Natural killer cell (primary cell): ENCODE measurements around the gene RPS27. TPM values are rescaled to one million over a fixed set of nuclear protein-coding genes. Genes with fewer than 3 reads are reported as not detected.

Source experiments
- ATAC-seq, 3 donors: fragments of 150-1000 bp in 2 of 3; fragments of 200-7000 bp in 1 of 3; cut with Tn5 transposase; 1 replicate in 1 of 3; 2 replicates in 2 of 3; pipeline ENCODE4 v1.10.0; 2021; ENCODE audit warnings: mild to moderate bottlenecking in 2 of 3, moderate library complexity in 2 of 3
- DNase-seq, 2 donors: peaks; one replicate each; pipeline versions ENCODE4 v3.0.0 to v3.0.0-alpha.2; 2013 to 2021; ENCODE audit warnings: mixed read lengths in 1 of 2
- H3K27ac ChIP-seq: one replicate; pipeline ENCODE4 v1.5.1; 2013; ENCODE audit warnings: mild to moderate bottlenecking, low read length
- H3K27me3 ChIP-seq: one replicate; pipeline ENCODE4 v1.6.1; 2013; ENCODE audit warnings: low read length; ENCODE audit not compliant: control insufficient read depth, insufficient read depth
- H3K36me3 ChIP-seq: one replicate; pipeline ENCODE4 v1.6.1; 2013; ENCODE audit warnings: low read length; ENCODE audit not compliant: control insufficient read depth, insufficient read depth
- H3K4me1 ChIP-seq: one replicate; pipeline ENCODE4 v1.6.1; 2013; ENCODE audit warnings: low read length; ENCODE audit not compliant: control insufficient read depth, insufficient read depth
- H3K4me3 ChIP-seq: one replicate; pipeline ENCODE4 v1.5.1; 2013; ENCODE audit warnings: low read length
- H3K9me3 ChIP-seq: one replicate; pipeline ENCODE4 v1.6.1; 2013; ENCODE audit warnings: low read length; ENCODE audit not compliant: control insufficient read depth, insufficient read depth
- H3K27ac Mint-ChIP-seq, 2 donors: one replicate each; pipeline ENCODE4 v1.8.0; 2022; ENCODE audit warnings: mild to moderate bottlenecking in 2 of 2, mixed read lengths in 2 of 2, moderate library complexity in 1 of 2
- H3K27me3 Mint-ChIP-seq, 2 donors: one replicate each; pipeline ENCODE4 v1.8.0; 2022; ENCODE audit warnings: low read depth in 2 of 2, mixed read lengths in 2 of 2
- H3K36me3 Mint-ChIP-seq: one replicate; pipeline ENCODE4 v1.8.0; 2022; ENCODE audit warnings: mixed read lengths
- H3K4me1 Mint-ChIP-seq, 2 donors: one replicate each; pipeline ENCODE4 v1.8.0; 2022; ENCODE audit warnings: mixed read lengths in 2 of 2
- H3K4me3 Mint-ChIP-seq: one replicate; pipeline ENCODE4 v1.8.0; 2022; ENCODE audit warnings: mild to moderate bottlenecking, moderate library complexity, mixed read lengths
- H3K9me3 Mint-ChIP-seq, 2 donors: one replicate each; pipeline ENCODE4 v1.8.0; 2022; ENCODE audit warnings: mixed read lengths in 2 of 2
- CTCF ChIP-seq: fragments of 200-600 bp; IDR thresholded peaks from one replicate; pipeline ENCODE4 v1.8.0; 2022; ENCODE audit warnings: antibody characterized with exemption
- WGBS: methylation state at CpG from one replicate; pipeline ENCODE4 v1.1.7; 2013; ENCODE audit warnings: missing lambda C conversion rate; ENCODE audit not compliant: insufficient coverage; 5-methylcytosine and 5-hydroxymethylcytosine counted together
- intact Hi-C: fragments of 100-400 bp; cut with micrococcal nuclease; formaldehyde crosslinking; loops from one replicate; pipeline ENCODE4 v1.14.2; 2022
- total RNA-seq, 4 donors: library from RNA; stranded (reverse); fragments of 120-200 nt in 1 of 4; gene quantifications; one replicate each; pipeline versions ENCODE4 v1.2.3 to v1.2.4, GENCODE V29; 2013 to 2022

Gene RPS27
- total RNA-seq, 3 donors from 2014 or later (not counting 1 experiment from before 2014, with no cell fraction given), result 2,073 to 2,763 (median 2,323) TPM

- Mint-ChIP-seq H3K4me3 (peak within 1 kb of the TSS; percentile 99), H3K4me1 (peaks cover 53 to 58% of the 10 kb centered on the region in 2 donors), H3K27ac (peak within 1 kb of the TSS; percentile 95 to 98), H3K9me3 (no peaks in the 10 kb centered on the region), H3K27me3 (no peaks in the 10 kb centered on the region), H3K36me3 (no peaks in the 10 kb centered on the region)
- H3K27me3 ChIP-seq, result no peaks in the 10 kb centered on the region
- no peaks in the 10 kb centered on the region for H3K9me3 ChIP-seq
- intact Hi-C loops, result loop anchor here (1.0 to 10.0 kb wide), 5 partner anchors 9 to 257 kb away; partner anchors contain the start of genes CRTC2, GATAD2B, JTB and RPS27
- peak within 1 kb of the TSS; percentile 96 for H3K27ac ChIP-seq
- H3K4me3 ChIP-seq, result peak within 1 kb of the TSS; percentile 93
- under 1% methylated on average over 60 of the region's 60 CpGs for WGBS
- DNase-seq (peak; percentile 77 to 95), ATAC-seq (peak; percentile 82 to 95 (median 87))
- H3K4me1 ChIP-seq, result peaks cover 47% of the 10 kb centered on the region
- peak; percentile 36 for TF ChIP-seq CTCF
- no peaks in the 10 kb centered on the region for H3K36me3 ChIP-seq
Measured at GRCh38 chr1:153967107-153967999, 23.2 kb upstream of the RPS27 start, which contains the start of gene CREB3L4. TSS of gene CREB3L4 (plus strand) at chr1:153967902. CDS start at chr1:153968526, 624 bp downstream.

DNA sequence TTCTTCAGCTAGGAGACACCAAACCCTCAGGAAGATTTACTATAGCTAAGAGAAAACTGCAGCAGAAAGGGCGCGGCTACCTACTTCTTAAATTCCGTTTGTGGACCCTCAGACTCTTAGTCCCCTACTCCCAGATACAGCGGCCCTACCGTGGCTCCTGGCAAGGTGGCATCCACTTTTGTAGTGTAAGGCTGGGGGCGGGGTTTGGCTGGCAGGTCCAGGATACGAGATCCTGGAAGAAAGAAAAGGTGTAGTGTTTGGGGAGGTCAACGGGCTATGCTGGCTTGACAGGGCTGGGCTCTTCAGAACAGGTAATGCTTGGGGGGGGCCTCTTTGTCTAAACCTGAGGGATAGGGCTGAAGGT, 22.6 kb upstream of the RPS27 start:
- Histone ChIP-seq H3K27me3 (no peaks in the 10 kb centered on the region), H3K36me3 (peaks cover 2% of the 10 kb centered on the region), H3K4me1 (peaks cover 41% of the 10 kb centered on the region), H3K9me3 (no peaks in the 10 kb centered on the region), H3K27ac (peak overlapping the region; percentile 96), H3K4me3 (peak overlapping the region; percentile 93)
- no peaks in the 10 kb centered on the region for H3K9me3 Mint-ChIP-seq
- no peaks in the 10 kb centered on the region for H3K27me3 Mint-ChIP-seq
- H3K4me1 Mint-ChIP-seq, result peaks cover 47 to 51% of the 10 kb centered on the region in 2 donors
- 9% methylated on average over 8 of the region's 8 CpGs for WGBS
- TF ChIP-seq CTCF, result no peak
- ATAC-seq (no peak), DNase-seq (no peak)
- H3K4me3 Mint-ChIP-seq, result peak overlapping the region; percentile 99
- H3K36me3 Mint-ChIP-seq, result no peaks in the 10 kb centered on the region
- intact Hi-C loops, result loop anchor here (1.0 to 10.0 kb wide), 5 partner anchors 9 to 257 kb away; partner anchors contain the start of genes CRTC2, GATAD2B, JTB and RPS27
- H3K27ac Mint-ChIP-seq, result peak overlapping the region; percentile 95 to 98

DNA sequence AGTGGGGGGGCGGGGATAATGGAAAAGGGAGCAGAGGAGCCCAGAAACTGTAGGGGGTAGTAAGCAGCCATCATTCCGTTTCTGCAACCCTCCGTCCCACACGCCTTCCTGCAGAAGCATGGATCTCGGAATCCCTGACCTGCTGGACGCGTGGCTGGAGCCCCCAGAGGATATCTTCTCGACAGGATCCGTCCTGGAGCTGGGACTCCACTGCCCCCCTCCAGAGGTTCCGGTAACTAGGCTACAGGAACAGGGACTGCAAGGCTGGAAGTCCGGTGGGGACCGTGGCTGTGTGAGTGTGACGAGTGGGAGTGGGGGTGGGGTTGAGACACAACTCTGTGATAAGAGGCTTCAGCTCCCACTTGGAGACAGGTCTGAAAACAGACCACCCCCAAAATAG, 22.2 kb upstream of the RPS27 start:
- 29% methylated on average over 13 of the region's 13 CpGs for WGBS
- H3K9me3 ChIP-seq, result no peaks in the 10 kb centered on the region
- peaks cover 38% of the 10 kb centered on the region for H3K4me1 ChIP-seq
- no peak for ATAC-seq
- Mint-ChIP-seq H3K4me1 (peaks cover 44 to 53% of the 10 kb centered on the region in 2 donors), H3K27me3 (no peaks in the 10 kb centered on the region), H3K27ac (peak overlapping the region; percentile 95 to 98), H3K9me3 (no peaks in the 10 kb centered on the region), H3K4me3 (peak overlapping the region; percentile 99), H3K36me3 (no peaks in the 10 kb centered on the region)
- peak overlapping the region; percentile 93 for H3K4me3 ChIP-seq
- H3K36me3 ChIP-seq, result peaks cover 4% of the 10 kb centered on the region
- H3K27me3 ChIP-seq, result no peaks in the 10 kb centered on the region
- no peak overlapping the region for H3K27ac ChIP-seq
- intact Hi-C loops, result loop anchor here (10.0 kb wide), 1 partner anchor 256 kb away; the partner anchor contains the start of gene UBAP2L
- DNase-seq, result no peak
- no peak for TF ChIP-seq CTCF
